Peyer's patch (tissue), 4 donors: ENCODE measurements around the gene HYAL2. TPM values are rescaled to one million over a fixed set of nuclear protein-coding genes. Genes with fewer than 3 reads are reported as not detected.
"Not testable (repeated sequence)": the region's sequence is repeated elsewhere in the genome, so short reads cannot be mapped to it uniquely, and the experiment has no call there.

Source experiments
- DNase-seq, 3 donors: peaks; one replicate each; pipeline ENCODE4 v3.0.0-alpha.2; 2017 to 2019
- H3K27ac ChIP-seq, 4 donors: fragments of 200-600 bp; sonication (generic); one replicate each; pipeline ENCODE4 v1.5.1; 2016 to 2019
- H3K27me3 ChIP-seq, 2 donors: fragments of 200-600 bp; sonication (generic); one replicate each; pipeline ENCODE4 v1.5.1; 2019
- H3K36me3 ChIP-seq, 3 donors: fragments of 200-600 bp; sonication (generic); one replicate each; pipeline ENCODE4 v1.5.1; 2016 to 2019
- H3K4me1 ChIP-seq, 4 donors: fragments of 200-600 bp; sonication (generic); one replicate each; pipeline ENCODE4 v1.5.1; 2016 to 2019
- H3K4me3 ChIP-seq, 4 donors: fragments of 200-600 bp; sonication (generic); 1 replicate in 3 of 4; 2 replicates in 1 of 4; pipeline ENCODE4 v1.5.1; 2016 to 2019; ENCODE audit warnings: mild to moderate bottlenecking in 1 of 4
- H3K9me3 ChIP-seq, 4 donors: fragments of 200-600 bp; sonication (generic); one replicate each; pipeline ENCODE4 v1.5.1; 2016 to 2019; ENCODE audit warnings: mild to moderate bottlenecking in 1 of 4
- POLR2A ChIP-seq, 2 donors: fragments of 450-650 bp; IDR thresholded peaks; one replicate each; pipeline ENCODE4 v1.5.1; 2017; ENCODE audit warnings: antibody characterized with exemption in 2 of 2, mild to moderate bottlenecking in 2 of 2, moderate library complexity in 2 of 2
- total RNA-seq, 4 donors: library from RNA; depleted of rRNA; stranded (reverse); fragments of >200 nt; gene quantifications; one replicate each; pipeline ENCODE4 v1.1.0, GENCODE V29; 2016
- TF ChIP-seq, protein P1 (sequence below), 6 experiments: fragments of 450-650 bp in 4 of 6; fragments of 200-600 bp in 2 of 6; sonication (generic) in 1 of 6; IDR thresholded peaks; one replicate each; pipeline ENCODE4 v1.5.1; 2017 to 2019; ENCODE audit warnings: antibody characterized with exemption in 6 of 6, mild to moderate bottlenecking in 3 of 6, moderate library complexity in 1 of 6

The HYAL2 gene
- total RNA-seq, 4 donors from 2014 or later, result 18.2 to 63.1 (median 39.9) TPM

GRCh38 chr3:50290161-50290641 is 32.3 kb downstream of the HYAL2 start:
- DNase-seq, result peak in 2 of 3 donors; percentile 53 to 54
- H3K27me3 ChIP-seq, result no peaks in the 10 kb centered on the region
- peaks cover 0 to 15% (median 9%) of the 10 kb centered on the region in 4 donors for H3K4me1 ChIP-seq
- H3K9me3 ChIP-seq, result no peaks in the 10 kb centered on the region
- H3K27ac ChIP-seq, result peak overlapping the region in 2 of 4 donors; percentile 72 to 85
- H3K4me3 ChIP-seq, result no peak overlapping the region
- H3K36me3 ChIP-seq, result peaks cover 0 to 38% (median 0%) of the 10 kb centered on the region in 3 donors
- TF ChIP-seq, protein P1, sequence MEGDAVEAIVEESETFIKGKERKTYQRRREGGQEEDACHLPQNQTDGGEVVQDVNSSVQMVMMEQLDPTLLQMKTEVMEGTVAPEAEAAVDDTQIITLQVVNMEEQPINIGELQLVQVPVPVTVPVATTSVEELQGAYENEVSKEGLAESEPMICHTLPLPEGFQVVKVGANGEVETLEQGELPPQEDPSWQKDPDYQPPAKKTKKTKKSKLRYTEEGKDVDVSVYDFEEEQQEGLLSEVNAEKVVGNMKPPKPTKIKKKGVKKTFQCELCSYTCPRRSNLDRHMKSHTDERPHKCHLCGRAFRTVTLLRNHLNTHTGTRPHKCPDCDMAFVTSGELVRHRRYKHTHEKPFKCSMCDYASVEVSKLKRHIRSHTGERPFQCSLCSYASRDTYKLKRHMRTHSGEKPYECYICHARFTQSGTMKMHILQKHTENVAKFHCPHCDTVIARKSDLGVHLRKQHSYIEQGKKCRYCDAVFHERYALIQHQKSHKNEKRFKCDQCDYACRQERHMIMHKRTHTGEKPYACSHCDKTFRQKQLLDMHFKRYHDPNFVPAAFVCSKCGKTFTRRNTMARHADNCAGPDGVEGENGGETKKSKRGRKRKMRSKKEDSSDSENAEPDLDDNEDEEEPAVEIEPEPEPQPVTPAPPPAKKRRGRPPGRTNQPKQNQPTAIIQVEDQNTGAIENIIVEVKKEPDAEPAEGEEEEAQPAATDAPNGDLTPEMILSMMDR (IDR thresholded peaks at IDR 0.05), result no peak
- no peak for TF ChIP-seq POLR2A (IDR thresholded peaks at IDR 0.05)

- no peak overlapping the region for H3K27ac ChIP-seq
Measured at GRCh38 chr3:50289130-50289529, 33.4 kb downstream of the HYAL2 start.

DNA sequence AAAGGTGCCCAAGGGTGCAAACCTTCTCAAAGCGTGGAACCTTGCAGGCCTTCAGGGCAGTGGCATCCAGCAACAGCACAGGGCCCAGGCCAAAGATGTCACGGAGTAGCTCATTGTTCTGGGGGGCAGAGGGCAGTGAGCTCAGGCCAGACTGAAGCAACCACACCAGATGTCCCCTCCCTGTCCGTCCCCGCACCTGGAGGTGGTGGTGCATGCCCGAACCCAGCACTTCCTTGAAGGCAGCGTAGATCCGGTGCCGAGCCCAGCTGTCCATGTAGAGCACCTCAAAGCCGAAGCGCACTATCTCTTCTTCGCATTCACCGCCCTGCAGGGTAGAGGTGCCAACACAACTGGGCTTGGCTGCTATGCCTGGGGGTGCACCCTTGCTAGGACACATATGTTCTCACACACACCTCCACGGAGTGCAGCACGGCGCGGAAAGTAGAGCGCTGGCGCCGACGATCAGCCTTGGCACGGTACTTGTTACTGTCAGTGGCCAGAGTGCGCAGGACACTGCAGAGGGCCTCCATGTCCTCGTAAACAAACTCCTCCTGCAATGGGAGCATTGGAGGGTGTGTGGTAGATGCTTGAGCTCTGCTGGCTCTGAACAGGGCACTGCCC is 34.0 kb downstream of the HYAL2 start:
- no peaks in the 10 kb centered on the region for H3K27me3 ChIP-seq
- TF ChIP-seq, protein P1 (IDR thresholded peaks at IDR 0.05), result no peak
- TF ChIP-seq POLR2A (IDR thresholded peaks at IDR 0.05), result no peak
- no peak overlapping the region for H3K27ac ChIP-seq
- no peak overlapping the region for H3K4me3 ChIP-seq
- peaks cover 0 to 15% (median 9%) of the 10 kb centered on the region in 4 donors for H3K4me1 ChIP-seq
- H3K9me3 ChIP-seq, result no peaks in the 10 kb centered on the region
- H3K36me3 ChIP-seq, result peaks cover 0 to 38% (median 0%) of the 10 kb centered on the region in 3 donors
- DNase-seq, result no peak

More at GRCh38 chr3:50289130-50289529, 33.4 kb downstream of the HYAL2 start:
- peaks cover 0 to 38% (median 0%) of the 10 kb centered on the region in 3 donors for H3K36me3 ChIP-seq
- H3K4me1 ChIP-seq, result peaks cover 0 to 15% (median 9%) of the 10 kb centered on the region in 4 donors
- TF ChIP-seq POLR2A (IDR thresholded peaks at IDR 0.05), result no peak
- TF ChIP-seq, protein P1 (IDR thresholded peaks at IDR 0.05), result no peak
- no peaks in the 10 kb centered on the region for H3K27me3 ChIP-seq
- no peaks in the 10 kb centered on the region for H3K9me3 ChIP-seq
- no peak overlapping the region for H3K4me3 ChIP-seq
- no peak for DNase-seq

GRCh38 chr3:50287262-50287661 is 35.3 kb downstream of the HYAL2 start:
- DNase-seq, result no peak
- Histone ChIP-seq H3K36me3 (peaks cover 0 to 38% (median 0%) of the 10 kb centered on the region in 3 donors), H3K9me3 (no peaks in the 10 kb centered on the region), H3K4me1 (peaks cover 0 to 15% (median 5%) of the 10 kb centered on the region in 4 donors), H3K4me3 (no peak overlapping the region), H3K27ac (no peak overlapping the region), H3K27me3 (no peaks in the 10 kb centered on the region)
- TF ChIP-seq, protein P1 (IDR thresholded peaks at IDR 0.05), result no peak
- no peak for TF ChIP-seq POLR2A (IDR thresholded peaks at IDR 0.05)

- no peak for TF ChIP-seq POLR2A (IDR thresholded peaks at IDR 0.05)
- TF ChIP-seq, protein P1 (IDR thresholded peaks at IDR 0.05), result no peak
- peaks cover 0 to 14% (median 2%) of the 10 kb centered on the region in 4 donors for H3K4me1 ChIP-seq
Measured at GRCh38 chr3:50286322-50287227, 36.0 kb downstream of the HYAL2 start.

GRCh38 chr3:50284121-50284520 is 38.4 kb downstream of the HYAL2 start:
- H3K4me1 ChIP-seq, H3K27me3 ChIP-seq, H3K9me3 ChIP-seq, H3K27ac ChIP-seq, H3K4me3 ChIP-seq, DNase-seq: not testable (repeated sequence)
- peaks cover 0 to 25% (median 0%) of the 10 kb centered on the region in 3 donors for H3K36me3 ChIP-seq

More at GRCh38 chr3:50286322-50287227, 36.0 kb downstream of the HYAL2 start:
- peak in 1 of 3 donors; percentile 42 for DNase-seq
- no peak overlapping the region for H3K4me3 ChIP-seq
- no peaks in the 10 kb centered on the region for H3K27me3 ChIP-seq
- no peak overlapping the region for H3K27ac ChIP-seq
- peaks cover 0 to 38% (median 0%) of the 10 kb centered on the region in 3 donors for H3K36me3 ChIP-seq
- H3K9me3 ChIP-seq, result no peaks in the 10 kb centered on the region
